Stomach (tissue), 4 donors: ENCODE data around the gene SEC24D.
A peak's percentile ranks its signal among the peaks of the same experiment; 100 is the strongest.

Experiments
- EP300 ChIP-seq: sonication (generic); formaldehyde crosslinking; IDR thresholded peaks from one replicate; pipeline ENCODE4 v1.6.1; 2017; ENCODE audit warnings: antibody characterized with exemption
- POLR2A ChIP-seq, 4 donors: fragments of 450-650 bp; IDR thresholded peaks; one replicate each; pipeline ENCODE4 v1.6.1; 2016; ENCODE audit warnings: antibody characterized with exemption in 4 of 4, control low read depth in 2 of 4, mild to moderate bottlenecking in 1 of 4, moderate library complexity in 1 of 4
- POLR2AphosphoS5 ChIP-seq, 3 donors: sonication (generic); formaldehyde crosslinking; IDR thresholded peaks; one replicate each; pipeline ENCODE4 v1.6.1; 2016; ENCODE audit warnings: antibody characterized with exemption in 3 of 3
- TF ChIP-seq, protein P1 (sequence below), 7 experiments: fragments of 450-650 bp in 4 of 7; fragments of 200-600 bp in 3 of 7; sonication (generic) in 3 of 7; IDR thresholded peaks; one replicate each; pipeline ENCODE4 v1.5.1; 2016 to 2019; ENCODE audit warnings: antibody characterized with exemption in 7 of 7, control low read depth in 2 of 7, mild to moderate bottlenecking in 1 of 7

DNA sequence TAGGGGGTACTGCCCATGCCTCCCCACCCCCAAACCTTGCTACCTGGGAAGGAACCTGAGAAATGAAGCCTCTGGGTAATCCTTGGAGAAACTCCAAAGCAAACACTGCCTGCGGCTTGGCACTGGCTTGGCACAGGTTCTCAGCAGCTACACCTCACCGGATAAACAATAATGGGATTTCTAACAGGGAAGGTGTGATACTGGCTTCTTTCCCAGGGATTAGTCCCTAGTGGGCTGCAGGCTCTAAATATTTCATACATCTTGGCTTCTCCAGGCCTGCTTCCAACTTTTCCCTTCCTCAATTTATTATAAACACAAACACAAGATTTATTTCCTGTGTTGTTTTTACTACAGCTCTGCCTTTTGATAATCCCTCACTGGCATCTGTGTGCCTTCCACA, 12.5 kb downstream of the SEC24D start:
- TF ChIP-seq, protein P1, sequence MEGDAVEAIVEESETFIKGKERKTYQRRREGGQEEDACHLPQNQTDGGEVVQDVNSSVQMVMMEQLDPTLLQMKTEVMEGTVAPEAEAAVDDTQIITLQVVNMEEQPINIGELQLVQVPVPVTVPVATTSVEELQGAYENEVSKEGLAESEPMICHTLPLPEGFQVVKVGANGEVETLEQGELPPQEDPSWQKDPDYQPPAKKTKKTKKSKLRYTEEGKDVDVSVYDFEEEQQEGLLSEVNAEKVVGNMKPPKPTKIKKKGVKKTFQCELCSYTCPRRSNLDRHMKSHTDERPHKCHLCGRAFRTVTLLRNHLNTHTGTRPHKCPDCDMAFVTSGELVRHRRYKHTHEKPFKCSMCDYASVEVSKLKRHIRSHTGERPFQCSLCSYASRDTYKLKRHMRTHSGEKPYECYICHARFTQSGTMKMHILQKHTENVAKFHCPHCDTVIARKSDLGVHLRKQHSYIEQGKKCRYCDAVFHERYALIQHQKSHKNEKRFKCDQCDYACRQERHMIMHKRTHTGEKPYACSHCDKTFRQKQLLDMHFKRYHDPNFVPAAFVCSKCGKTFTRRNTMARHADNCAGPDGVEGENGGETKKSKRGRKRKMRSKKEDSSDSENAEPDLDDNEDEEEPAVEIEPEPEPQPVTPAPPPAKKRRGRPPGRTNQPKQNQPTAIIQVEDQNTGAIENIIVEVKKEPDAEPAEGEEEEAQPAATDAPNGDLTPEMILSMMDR (IDR thresholded peaks at IDR 0.05) = no peak
- peak in 1 of 3 donors; percentile 21 for TF ChIP-seq POLR2AphosphoS5 (IDR thresholded peaks at IDR 0.05)
- TF ChIP-seq EP300 = no peak
- no peak for TF ChIP-seq POLR2A (IDR thresholded peaks at IDR 0.05)
